Adrenal gland (tissue), 12 donors: ENCODE data around the gene IPO13. TPM values are rescaled to one million over a fixed set of nuclear protein-coding genes. Genes with fewer than 3 reads are reported as not detected.

Experiments
- DNase-seq, 7 donors: peaks; one replicate each; pipeline ENCODE4 v3.0.0-alpha.2; 2019 to 2020
- H3K27ac ChIP-seq, 5 donors: fragments of 200-600 bp; sonication (generic) in 4 of 5; 1 replicate in 3 of 5; 2 replicates in 2 of 5; pipeline versions ENCODE4 v1.5.1 to v1.8.0; 2016 to 2020; ENCODE audit warnings: mild to moderate bottlenecking in 1 of 5
- H3K27me3 ChIP-seq: fragments of 200-600 bp; 2 replicates; pipeline ENCODE4 v1.8.0; 2021
- H3K36me3 ChIP-seq, 2 donors: fragments of 200-600 bp; replicated peaks in 1 of 2; 1 replicate in 1 of 2; 2 replicates in 1 of 2; pipeline versions ENCODE4 v1.5.1 to v1.8.0; 2018 to 2022
- H3K4me1 ChIP-seq, 2 donors: fragments of 200-600 bp; replicated peaks in 1 of 2; 1 replicate in 1 of 2; 2 replicates in 1 of 2; pipeline versions ENCODE4 v1.5.1 to v1.8.0; 2018 to 2021
- H3K4me3 ChIP-seq, 4 donors: fragments of 200-600 bp; sonication (generic) in 3 of 4; one replicate each; pipeline ENCODE4 v1.5.1; 2016 to 2018
- H3K9me3 ChIP-seq, 3 donors: fragments of 200-600 bp; sonication (generic) in 1 of 3; replicated peaks in 1 of 3; 1 replicate in 2 of 3; 2 replicates in 1 of 3; pipeline versions ENCODE4 v1.5.1 to v1.8.0; 2016 to 2021
- CTCF ChIP-seq, 6 experiments: fragments of 450-650 bp in 4 of 6; fragments of 200-600 bp in 2 of 6; sonication (generic) in 1 of 6; IDR thresholded peaks; 1 replicate in 5 of 6; 2 replicates in 1 of 6; pipeline versions ENCODE4 v1.5.1 to v1.8.0; 2016 to 2021; ENCODE audit warnings: antibody characterized with exemption in 6 of 6, mild to moderate bottlenecking in 2 of 6, moderate library complexity in 1 of 6
- POLR2A ChIP-seq, 2 donors: fragments of 450-650 bp; IDR thresholded peaks; one replicate each; pipeline ENCODE4 v1.6.1; 2017; ENCODE audit warnings: antibody characterized with exemption in 2 of 2, mild to moderate bottlenecking in 2 of 2, moderate library complexity in 1 of 2
- WGBS, 4 donors: extraction: QIAGEN DNeasy Blood & Tissue Kit in 2 of 4; methylation state at CpG; one replicate each; pipeline versions ENCODE4 v1.1.5 to v1.1.7; 2013 to 2017; 5-methylcytosine and 5-hydroxymethylcytosine counted together
- intact Hi-C, 2 donors: fragments of 100-400 bp; cut with DNase I; formaldehyde crosslinking; loops; one replicate each; pipeline versions ENCODE4 v1.14.1 to v1.15.0; 2022 to 2023
- polyA plus RNA-seq, 3 donors: library from polyadenylated mRNA; stranded (reverse); fragments of 200-250 nt in 2 of 3; fragments of 350-450 nt in 1 of 3; fragmentation: Illumina TruSeq in 1 of 3; extraction: RNeasy Lipid Tissue Mini Kit (QIAGEN cat#74804) in 1 of 3; gene quantifications; one replicate each; pipeline ENCODE4 v1.2.3, GENCODE V29; 2013 to 2014
- total RNA-seq, 9 donors: library from RNA; depleted of rRNA in 4 of 9; stranded (reverse); fragments of >200 nt in 4 of 9; fragments of 120-200 nt in 1 of 9; fragmentation: NEBNext Ultra II Directional in 1 of 9; extraction: Animal tissue kit (Norgen Biotek cat#: 25700) in 1 of 9; gene quantifications; one replicate each; pipeline versions ENCODE4 v1.1.0 to v1.2.4, GENCODE V29; 2013 to 2023
- donor health status: healthy with polysubstance abuse.
- donor health status: Bipolar disorder and iron deficiency.
- donor health status: DM: yes; HTN: yes; CAD: no.
- donor health status: DM: no; HTN: no; CAD: no.
- donor health status: DM: no; HTN: no; CAD: no.
- donor health status: DM: yes; HTN: yes; CAD: no.

IPO13 gene
- total and polyA plus RNA-seq, 12 donors: 32.2 to 78.1 (median 37.8) TPM

DNA sequence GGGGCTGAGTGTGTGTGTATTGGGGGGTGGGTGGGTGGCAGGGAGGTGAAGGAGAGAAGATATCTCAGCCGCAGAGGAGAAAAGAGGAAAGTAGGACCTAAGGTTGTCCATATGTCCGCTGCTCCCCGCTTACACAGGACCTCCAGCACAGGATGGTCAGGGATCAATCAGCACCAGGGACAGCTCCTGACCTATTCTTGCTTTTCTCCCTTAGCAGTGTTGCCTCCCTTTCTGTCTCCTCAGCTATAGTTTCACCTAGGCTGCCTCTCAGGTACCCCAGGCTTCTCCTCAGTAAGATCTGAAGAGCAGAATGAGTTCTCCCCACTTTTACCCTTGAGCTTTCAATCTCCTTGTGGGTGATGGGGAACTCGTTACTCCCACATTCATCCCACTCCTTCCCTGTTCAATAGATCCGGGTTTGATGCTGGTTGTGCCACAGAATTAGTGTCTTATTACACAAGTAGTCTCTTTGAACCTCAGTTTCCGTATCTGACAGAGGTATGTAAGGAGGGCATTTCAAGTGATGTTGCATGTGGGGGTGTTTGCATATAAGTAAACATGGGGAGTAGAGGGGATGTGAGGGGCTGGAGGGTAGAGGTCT, 21.7 kb downstream of the IPO13 start:
- 80 to 91% (median 88%) methylated on average over 6 of the region's 6 CpGs for WGBS, 4 donors
- intact Hi-C loops: no loop called here
- no peak overlapping the region for H3K27ac ChIP-seq

GRCh38 chr1:43969416-43969745, 22.6 kb downstream of the IPO13 start:
- 40 to 53% (median 45%) methylated on average over 7 of the region's 7 CpGs for WGBS, 4 donors
- Histone ChIP-seq H3K27ac (no peak overlapping the region), H3K27me3 (no peaks in the 10 kb centered on the region), H3K36me3 (peaks cover 0 to 21% of the 10 kb centered on the region in 2 donors), H3K9me3 (no peaks in the 10 kb centered on the region), H3K4me1 (peaks cover 10 to 18% of the 10 kb centered on the region in 2 donors), H3K4me3 (peak overlapping the region in 1 of 4 donors; percentile 74)
- no peak for DNase-seq
- no peak for TF ChIP-seq POLR2A (IDR thresholded peaks at IDR 0.05)
- TF ChIP-seq CTCF (IDR thresholded peaks at IDR 0.05): peak in 1 of 6 experiments; percentile 2
- intact Hi-C loops: no loop called here

More for the DNA sequence above, 21.7 kb downstream of the IPO13 start:
- H3K9me3 ChIP-seq: no peaks in the 10 kb centered on the region
- H3K4me3 ChIP-seq: no peak overlapping the region
- peaks cover 0 to 21% of the 10 kb centered on the region in 2 donors for H3K36me3 ChIP-seq
- H3K4me1 ChIP-seq: peaks cover 10 to 12% of the 10 kb centered on the region in 2 donors
- peak in 1 of 7 donors; percentile 39 for DNase-seq
- TF ChIP-seq CTCF (IDR thresholded peaks at IDR 0.05): no peak
- no peak for TF ChIP-seq POLR2A (IDR thresholded peaks at IDR 0.05)
- H3K27me3 ChIP-seq: no peaks in the 10 kb centered on the region

GRCh38 chr1:43969746-43970466, 23.2 kb downstream of the IPO13 start, which contains the start of gene DPH2:
Gene DPH2 (plus strand): TSS chr1:43970010. CDS start chr1:43970176, 166 bp downstream.
- WGBS, 4 donors: 0 to 1% (median 1%) methylated on average over 25 to 47 of the region's 47 CpGs
- Histone ChIP-seq H3K4me1 (peaks cover 10 to 18% of the 10 kb centered on the region in 2 donors), H3K4me3 (peak within 1 kb of the TSS; percentile 7 to 96 (median 80)), H3K27me3 (no peaks in the 10 kb centered on the region), H3K9me3 (no peaks in the 10 kb centered on the region), H3K27ac (peak within 1 kb of the TSS in 1 of 5 donors; percentile 33), H3K36me3 (peaks cover 0 to 17% of the 10 kb centered on the region in 2 donors)
- DNase-seq: peak; percentile 96 to 99 (median 98)
- intact Hi-C loops: no loop called here
- TF ChIP-seq CTCF (IDR thresholded peaks at IDR 0.05) (peak in 2 of 6 experiments; percentile 15 to 19), POLR2A (IDR thresholded peaks at IDR 0.05) (no peak)

DNA sequence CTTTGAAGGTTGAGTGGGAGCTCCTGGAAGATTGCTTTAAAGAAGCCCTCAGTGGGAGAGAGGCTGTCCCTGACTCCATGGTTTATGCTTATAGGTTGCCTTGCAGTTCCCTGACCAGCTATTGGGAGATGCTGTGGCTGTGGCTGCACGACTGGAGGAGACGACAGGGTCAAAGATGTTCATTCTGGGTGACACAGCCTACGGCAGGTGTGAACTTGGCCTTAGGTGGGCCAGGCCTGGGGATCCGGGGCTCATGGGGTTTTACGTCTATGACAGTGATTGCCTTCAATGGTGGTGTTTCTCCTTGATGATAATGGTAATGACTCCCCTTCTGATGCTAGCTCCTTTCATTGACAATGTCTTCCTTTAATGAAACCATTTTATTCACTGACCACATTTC, 23.8 kb downstream of the IPO13 start:
- H3K4me3 ChIP-seq: peak overlapping the region in 3 of 4 donors; percentile 74 to 96 (median 85)
- TF ChIP-seq CTCF (IDR thresholded peaks at IDR 0.05) (no peak), POLR2A (IDR thresholded peaks at IDR 0.05) (no peak)
- H3K4me1 ChIP-seq: peaks cover 10 to 19% of the 10 kb centered on the region in 2 donors
- no peaks in the 10 kb centered on the region for H3K9me3 ChIP-seq
- no peak overlapping the region for H3K27ac ChIP-seq
- WGBS, 4 donors: 32 to 44% (median 36%) methylated on average over 5 of the region's 5 CpGs
- intact Hi-C loops: no loop called here
- peaks cover 0 to 17% of the 10 kb centered on the region in 2 donors for H3K36me3 ChIP-seq
- no peaks in the 10 kb centered on the region for H3K27me3 ChIP-seq
- peak in 1 of 7 donors; percentile 50 for DNase-seq
